RWPE1 (cell line): ENCODE results near the gene RPS6KA1.
"Not testable (repeated sequence)": the region's sequence is repeated elsewhere in the genome, so short reads cannot be mapped to it uniquely, and the experiment has no call there.

Source experiments
- CTCF ChIA-PET: fragments of 350-600 bp; sonication (Branson Sonifier 250); formaldehyde crosslinking; extraction: SDS; loops from one replicate; lab custom pipeline; 2021; lab: Yijun Ruan, JAX
- POLR2A ChIA-PET: fragments of 400-600 bp; formaldehyde crosslinking; extraction: SDS; loops from one replicate; lab custom pipeline; 2020; ENCODE audit warnings: antibody characterized with exemption; ENCODE audit not compliant: low non-redundant PET; lab: Yijun Ruan, JAX
- DNase-seq: peaks from one replicate; pipeline ENCODE4 v3.0.0; 2012; ENCODE audit warnings: low spot score
- H3K27ac ChIP-seq: fragments of 450-650 bp; 2 replicates; pipeline ENCODE4 v1.5.1; 2017
- TF ChIP-seq, protein P1 (sequence below): fragments of 450-650 bp; conservative IDR thresholded peaks from 2 replicates; pipeline ENCODE4 v1.5.1; 2017; ENCODE audit warnings: low read depth, mild to moderate bottlenecking

RPS6KA1 gene

DNA sequence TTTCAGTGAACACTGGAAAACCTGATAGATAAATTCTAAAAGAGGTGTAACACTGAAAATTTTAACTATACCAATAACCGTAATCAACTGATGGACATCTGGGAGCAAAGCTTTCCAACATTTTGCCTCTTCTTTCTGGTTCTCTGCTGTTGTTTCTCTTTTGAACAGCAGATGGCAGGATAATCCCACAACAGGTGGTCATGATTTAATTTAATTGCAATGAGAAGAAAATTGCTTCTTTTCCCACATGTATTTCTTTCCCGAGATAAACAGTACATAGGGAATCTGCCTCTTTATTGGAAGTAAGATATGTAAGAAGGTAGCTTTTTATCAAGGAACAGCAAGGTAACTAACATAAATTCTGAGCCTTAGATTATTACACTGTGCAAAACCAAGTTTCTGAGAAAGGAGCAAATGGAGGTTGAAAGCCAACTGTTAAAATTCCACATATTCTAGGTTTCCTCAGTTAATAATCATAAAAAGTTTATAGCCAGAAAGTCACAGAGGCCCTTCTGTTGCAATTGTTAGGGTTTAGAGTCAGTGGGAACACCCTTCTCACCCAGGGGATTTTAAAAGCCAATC lies 72.9 kb downstream of the RPS6KA1 start:
- DNase-seq = peak; percentile 74
- TF ChIP-seq, protein P1, sequence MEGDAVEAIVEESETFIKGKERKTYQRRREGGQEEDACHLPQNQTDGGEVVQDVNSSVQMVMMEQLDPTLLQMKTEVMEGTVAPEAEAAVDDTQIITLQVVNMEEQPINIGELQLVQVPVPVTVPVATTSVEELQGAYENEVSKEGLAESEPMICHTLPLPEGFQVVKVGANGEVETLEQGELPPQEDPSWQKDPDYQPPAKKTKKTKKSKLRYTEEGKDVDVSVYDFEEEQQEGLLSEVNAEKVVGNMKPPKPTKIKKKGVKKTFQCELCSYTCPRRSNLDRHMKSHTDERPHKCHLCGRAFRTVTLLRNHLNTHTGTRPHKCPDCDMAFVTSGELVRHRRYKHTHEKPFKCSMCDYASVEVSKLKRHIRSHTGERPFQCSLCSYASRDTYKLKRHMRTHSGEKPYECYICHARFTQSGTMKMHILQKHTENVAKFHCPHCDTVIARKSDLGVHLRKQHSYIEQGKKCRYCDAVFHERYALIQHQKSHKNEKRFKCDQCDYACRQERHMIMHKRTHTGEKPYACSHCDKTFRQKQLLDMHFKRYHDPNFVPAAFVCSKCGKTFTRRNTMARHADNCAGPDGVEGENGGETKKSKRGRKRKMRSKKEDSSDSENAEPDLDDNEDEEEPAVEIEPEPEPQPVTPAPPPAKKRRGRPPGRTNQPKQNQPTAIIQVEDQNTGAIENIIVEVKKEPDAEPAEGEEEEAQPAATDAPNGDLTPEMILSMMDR = peak; percentile 86
- CTCF ChIA-PET = interaction anchor here (0.6 to 8.5 kb wide), 26 partner anchors 8 to 288 kb away, joined by 3 to 96 read pairs (median 4); partner anchors contain the start of genes GPN2 and PIGV
- H3K27ac ChIP-seq = no peak overlapping the region
- POLR2A ChIA-PET = interaction anchor here (0.7 kb wide), 1 partner anchor 257 kb away, joined by 4 read pairs; no protein-coding TSS in a partner anchor

DNA sequence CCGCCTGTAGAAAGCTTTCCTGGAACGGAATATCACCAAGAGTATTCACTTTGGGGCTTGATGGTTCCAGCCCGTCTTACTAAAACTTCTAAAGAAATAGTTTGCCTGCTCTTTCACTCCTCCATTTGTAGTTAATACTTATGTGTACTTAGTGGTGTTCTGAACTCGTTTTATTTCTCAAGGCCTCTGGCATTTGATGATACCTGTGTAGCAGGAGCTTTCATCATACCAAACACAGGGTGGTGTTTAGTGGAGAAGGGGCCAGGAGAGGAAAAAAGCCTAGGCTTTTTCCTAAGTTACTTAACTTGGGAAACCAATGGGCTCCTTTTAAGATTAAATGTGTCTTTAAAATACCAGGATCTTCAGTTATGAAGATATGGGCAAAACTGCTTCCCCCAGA lies 74.3 kb downstream of the RPS6KA1 start:
- CTCF ChIA-PET = interaction anchor here (1.1 to 8.5 kb wide), 3 partner anchors 33 to 186 kb away, joined by 3 to 96 read pairs (median 21); partner anchors contain the start of gene PIGV
- DNase-seq = no peak
- TF ChIP-seq, protein P1 = no peak
- POLR2A ChIA-PET = no interaction called here
- H3K27ac ChIP-seq = no peak overlapping the region

DNA sequence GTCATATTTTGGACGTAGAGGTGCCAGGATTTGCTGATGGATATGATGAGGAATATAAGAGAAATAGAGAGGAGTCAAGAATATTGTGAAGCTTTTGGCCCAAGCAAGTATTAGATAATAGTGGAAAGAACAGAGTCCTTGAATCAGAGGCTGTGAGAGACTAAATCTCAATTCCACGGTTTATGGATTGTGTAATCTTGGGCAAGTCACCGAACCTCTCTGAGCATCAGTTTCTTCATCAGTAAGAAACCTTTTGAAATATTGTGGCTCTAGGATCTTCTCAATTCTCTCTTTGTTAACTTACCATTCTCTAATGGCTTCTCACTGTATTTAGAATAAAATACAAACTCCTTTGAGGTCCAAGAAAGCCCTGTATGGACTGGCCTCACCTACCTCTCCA lies 77.6 kb downstream of the RPS6KA1 start:
- ChIA-PET CTCF (no interaction called here), POLR2A (no interaction called here)
- TF ChIP-seq, protein P1 = no peak
- H3K27ac ChIP-seq = no peak overlapping the region
- DNase-seq = no peak

DNA sequence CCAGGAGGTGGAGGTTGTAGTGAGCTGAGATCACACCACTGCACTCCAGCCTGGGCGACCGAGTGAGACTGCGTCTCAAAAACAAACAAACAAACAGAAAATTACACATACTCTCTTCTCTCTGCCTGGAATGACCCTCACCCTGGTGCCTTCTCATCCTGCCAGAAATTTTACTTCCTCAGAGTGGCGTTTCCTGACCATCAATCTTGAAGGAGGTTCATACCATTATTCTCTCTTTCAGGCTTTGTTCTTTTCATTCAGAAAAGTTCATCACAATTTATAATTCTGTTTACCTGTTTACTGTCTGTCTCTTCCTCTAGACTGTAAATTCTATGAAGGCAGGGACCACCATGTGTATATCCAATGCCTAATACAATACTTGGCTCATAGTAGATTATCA lies 79.3 kb downstream of the RPS6KA1 start:
- DNase-seq = no peak
- CTCF ChIA-PET = interaction anchor here (0.6 kb wide), 1 partner anchor 211 kb away, joined by 3 read pairs; no protein-coding TSS in a partner anchor
- TF ChIP-seq, protein P1 = no peak
- POLR2A ChIA-PET = no interaction called here
- no peak overlapping the region for H3K27ac ChIP-seq

DNA sequence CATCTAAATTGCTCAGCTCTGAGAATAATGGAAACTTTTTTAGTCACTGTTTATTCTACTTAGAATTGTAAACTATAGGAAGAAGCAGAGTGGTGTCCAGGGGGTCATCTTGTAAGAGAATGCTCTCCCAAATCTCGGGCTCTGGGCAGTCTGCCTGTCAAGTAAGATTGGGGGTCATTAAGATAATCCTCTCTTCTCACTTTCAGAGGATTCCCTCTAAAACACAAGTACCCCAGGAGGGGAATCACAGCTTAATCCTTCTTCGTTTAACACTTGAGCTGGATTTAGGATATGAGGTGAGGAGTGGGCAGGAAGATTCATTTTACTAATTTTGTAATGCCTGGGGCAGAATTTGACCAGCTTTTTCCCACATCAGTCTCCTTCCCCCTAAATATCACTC lies 81.2 kb downstream of the RPS6KA1 start:
- CTCF ChIA-PET = interaction anchor here (0.7 kb wide), 1 partner anchor 9 kb away, joined by 5 read pairs; no protein-coding TSS in a partner anchor
- POLR2A ChIA-PET = no interaction called here
- TF ChIP-seq, protein P1 = no peak
- no peak overlapping the region for H3K27ac ChIP-seq
- DNase-seq = no peak

DNA sequence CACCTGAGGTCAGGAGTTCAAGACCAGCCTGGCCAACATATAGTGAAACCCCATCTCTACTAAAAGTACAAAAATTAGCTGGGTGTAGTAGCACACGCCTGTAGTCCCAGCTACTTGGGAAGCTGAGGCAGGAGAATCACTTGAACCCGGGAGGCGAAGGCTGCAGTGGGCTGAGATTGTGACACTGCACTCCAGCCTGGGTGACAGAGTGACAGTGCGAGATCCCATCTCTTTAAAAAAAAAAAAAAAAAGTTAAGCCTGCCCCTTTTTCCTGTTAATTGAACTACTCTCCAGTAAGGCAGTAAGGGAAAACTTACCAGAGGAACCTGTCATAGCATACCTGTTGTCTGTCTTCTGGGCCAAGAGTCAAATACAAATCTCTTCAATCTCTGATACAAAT lies 83.1 kb downstream of the RPS6KA1 start:
- DNase-seq, H3K27ac ChIP-seq: not testable (repeated sequence)
- ChIA-PET CTCF (interaction anchor here (0.7 kb wide), 1 partner anchor 177 kb away, joined by 3 read pairs; no protein-coding TSS in a partner anchor), POLR2A (interaction anchor here (0.7 kb wide), 1 partner anchor 175 kb away, joined by 4 read pairs; the partner anchor contains the start of gene PIGV)
